C4-2B (cell line): ENCODE results near the gene NCAPD2.
"Not testable (repeated sequence)": the region's sequence is repeated elsewhere in the genome, so short reads cannot be mapped to it uniquely, and the experiment has no call there.

Experiments
- H3K27ac ChIP-seq: fragments of 450-650 bp; 2 replicates; pipeline ENCODE4 v1.5.1; 2017
- ZFX ChIP-seq: fragments of 450-650 bp; IDR thresholded peaks from 2 replicates; pipeline ENCODE4 v1.6.1; 2017
- TF ChIP-seq, protein P1 (sequence below): fragments of 450-650 bp; conservative IDR thresholded peaks from 2 replicates; pipeline ENCODE4 v1.5.1; 2017; ENCODE audit warnings: mild to moderate bottlenecking

The NCAPD2 gene

DNA sequence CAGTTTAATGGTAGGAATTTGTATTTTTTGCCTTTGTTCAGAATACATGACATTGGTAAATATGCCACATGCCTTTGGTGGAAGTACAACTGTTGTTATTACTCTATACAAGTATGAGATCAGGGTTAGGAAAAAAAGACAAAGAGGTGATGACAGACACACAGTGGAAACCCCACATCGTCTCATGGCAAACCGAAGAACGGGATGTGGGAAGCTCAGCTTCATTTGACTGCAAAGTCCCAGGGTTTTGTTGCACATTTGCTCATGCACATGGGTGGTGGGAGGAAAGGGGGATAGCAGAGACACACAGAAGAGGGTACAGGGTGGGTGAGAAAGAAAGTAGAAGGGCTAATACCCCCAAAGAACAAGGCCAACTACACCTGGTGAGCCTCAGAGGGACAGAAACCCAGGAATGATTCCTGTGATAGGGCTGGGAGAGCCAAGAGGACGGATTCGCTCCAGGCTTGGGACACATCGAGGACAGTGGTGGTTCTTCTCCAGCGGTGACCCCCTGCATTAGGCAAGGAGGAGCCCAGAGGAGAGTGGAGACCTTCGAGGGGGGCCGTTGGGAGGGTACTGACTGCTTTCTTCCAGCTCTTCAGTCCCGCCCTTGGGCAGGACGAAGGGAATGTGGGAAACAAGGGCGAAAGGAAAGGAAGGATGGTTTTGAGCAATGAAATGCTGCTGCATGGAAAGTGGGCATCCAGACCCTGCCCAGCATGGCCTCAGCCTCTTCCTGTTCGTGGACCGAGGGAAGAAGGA lies 31.5 kb upstream of the NCAPD2 start:
- no peak overlapping the region for H3K27ac ChIP-seq
- TF ChIP-seq, protein P1, sequence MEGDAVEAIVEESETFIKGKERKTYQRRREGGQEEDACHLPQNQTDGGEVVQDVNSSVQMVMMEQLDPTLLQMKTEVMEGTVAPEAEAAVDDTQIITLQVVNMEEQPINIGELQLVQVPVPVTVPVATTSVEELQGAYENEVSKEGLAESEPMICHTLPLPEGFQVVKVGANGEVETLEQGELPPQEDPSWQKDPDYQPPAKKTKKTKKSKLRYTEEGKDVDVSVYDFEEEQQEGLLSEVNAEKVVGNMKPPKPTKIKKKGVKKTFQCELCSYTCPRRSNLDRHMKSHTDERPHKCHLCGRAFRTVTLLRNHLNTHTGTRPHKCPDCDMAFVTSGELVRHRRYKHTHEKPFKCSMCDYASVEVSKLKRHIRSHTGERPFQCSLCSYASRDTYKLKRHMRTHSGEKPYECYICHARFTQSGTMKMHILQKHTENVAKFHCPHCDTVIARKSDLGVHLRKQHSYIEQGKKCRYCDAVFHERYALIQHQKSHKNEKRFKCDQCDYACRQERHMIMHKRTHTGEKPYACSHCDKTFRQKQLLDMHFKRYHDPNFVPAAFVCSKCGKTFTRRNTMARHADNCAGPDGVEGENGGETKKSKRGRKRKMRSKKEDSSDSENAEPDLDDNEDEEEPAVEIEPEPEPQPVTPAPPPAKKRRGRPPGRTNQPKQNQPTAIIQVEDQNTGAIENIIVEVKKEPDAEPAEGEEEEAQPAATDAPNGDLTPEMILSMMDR = no peak
- TF ChIP-seq ZFX = no peak

DNA sequence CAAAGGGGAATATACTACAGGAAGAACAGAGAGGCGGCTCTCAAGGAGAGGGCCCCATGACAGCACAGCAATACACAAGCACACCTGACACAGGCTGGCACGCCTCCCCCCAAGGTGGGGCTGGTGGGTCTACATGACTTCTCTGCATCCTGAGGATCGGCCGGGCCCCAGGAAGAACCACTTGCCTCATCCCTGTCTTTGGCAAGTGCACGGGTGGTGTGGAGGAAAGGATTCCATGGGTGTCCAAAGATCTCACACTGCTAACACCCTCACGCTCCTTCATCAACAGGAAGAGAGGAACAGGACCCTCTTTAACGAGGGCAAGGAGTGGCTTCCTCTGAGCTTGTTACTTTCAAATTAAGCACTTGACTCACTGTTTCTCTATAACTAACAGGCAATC lies 30.7 kb upstream of the NCAPD2 start:
- TF ChIP-seq, protein P1 = no peak
- no peak for TF ChIP-seq ZFX

DNA sequence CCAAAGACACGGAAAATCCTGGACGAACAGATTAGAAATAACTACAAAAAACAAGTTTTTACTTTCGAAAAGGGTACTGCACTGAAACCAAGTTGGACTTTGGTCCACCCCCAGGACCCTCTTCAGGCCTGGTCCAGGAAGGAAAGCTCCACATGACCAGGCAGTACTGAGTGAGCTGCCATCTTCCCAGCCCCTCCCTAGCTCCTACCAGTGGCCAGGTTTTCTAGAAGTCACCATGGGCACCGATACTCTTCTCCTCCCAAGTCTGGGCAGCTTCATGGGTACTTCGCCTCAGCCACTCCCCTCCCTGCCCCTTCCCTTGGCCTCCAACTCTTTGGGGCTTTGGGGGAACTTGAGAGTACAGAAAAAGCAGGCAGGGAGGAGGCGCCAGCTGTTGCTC lies 30.0 kb upstream of the NCAPD2 start:
- TF ChIP-seq, protein P1 = no peak
- TF ChIP-seq ZFX = no peak
- no peak overlapping the region for H3K27ac ChIP-seq

More for the DNA sequence above, 30.7 kb upstream of the NCAPD2 start:
- no peak overlapping the region for H3K27ac ChIP-seq

DNA sequence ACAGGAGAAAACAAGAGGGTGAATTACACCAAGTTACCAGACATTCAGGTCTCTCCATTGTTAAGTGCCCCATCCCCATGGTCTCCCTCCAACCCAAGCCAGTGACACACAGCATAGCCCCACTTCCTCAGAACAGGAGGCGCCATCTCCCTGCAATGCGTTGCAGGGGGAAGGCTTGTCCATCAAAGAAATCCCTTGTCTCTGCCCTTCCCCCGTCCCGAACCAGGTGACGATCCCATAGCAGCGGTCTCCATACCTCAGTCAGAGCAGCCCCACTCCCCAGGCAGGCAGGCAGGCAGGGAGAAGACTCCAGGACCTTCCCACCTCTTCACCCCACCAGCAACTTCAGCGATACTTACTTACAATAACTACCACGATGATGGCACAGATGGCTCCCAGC lies 29.4 kb upstream of the NCAPD2 start:
- H3K27ac ChIP-seq = no peak overlapping the region

DNA sequence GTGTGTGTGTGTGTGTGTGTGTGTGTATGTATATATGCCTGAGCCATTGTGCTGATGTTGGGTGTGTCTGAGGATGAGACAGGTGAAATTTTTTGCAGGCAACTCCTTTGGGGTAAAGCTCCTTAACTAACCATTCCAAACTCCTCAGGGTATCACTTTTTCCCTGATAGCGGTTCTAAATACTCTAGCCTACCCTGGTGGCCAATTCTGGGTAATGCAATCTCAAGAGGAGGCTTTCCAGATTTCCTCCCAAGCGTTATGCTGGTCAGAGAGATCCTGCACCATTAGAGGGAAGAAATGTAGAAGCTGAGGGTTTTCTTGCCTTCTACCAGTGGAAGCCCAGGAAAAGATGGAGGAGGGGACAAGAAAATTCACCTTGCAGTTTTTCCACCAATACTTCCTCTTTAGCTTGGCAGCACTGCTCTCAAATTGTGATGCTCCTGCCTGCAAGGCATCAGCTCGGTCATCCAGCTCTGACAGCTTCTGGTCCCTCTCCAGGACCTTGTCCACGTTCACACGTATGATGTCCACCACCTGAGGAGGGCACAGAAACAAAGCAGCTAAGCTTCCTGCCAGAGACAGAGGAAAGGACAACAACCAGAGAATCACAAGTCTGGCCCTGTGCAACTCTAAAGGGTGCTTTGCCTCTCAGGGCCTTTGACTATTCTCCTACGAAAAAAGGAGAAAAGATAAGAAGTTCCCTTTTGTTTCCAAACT lies 28.3 kb upstream of the NCAPD2 start:
- H3K27ac ChIP-seq = no peak overlapping the region
- TF ChIP-seq ZFX = no peak
- TF ChIP-seq, protein P1 = peak; percentile 86

More for the DNA sequence above, 29.4 kb upstream of the NCAPD2 start:
- TF ChIP-seq, protein P1 = no peak
- TF ChIP-seq ZFX = no peak

DNA sequence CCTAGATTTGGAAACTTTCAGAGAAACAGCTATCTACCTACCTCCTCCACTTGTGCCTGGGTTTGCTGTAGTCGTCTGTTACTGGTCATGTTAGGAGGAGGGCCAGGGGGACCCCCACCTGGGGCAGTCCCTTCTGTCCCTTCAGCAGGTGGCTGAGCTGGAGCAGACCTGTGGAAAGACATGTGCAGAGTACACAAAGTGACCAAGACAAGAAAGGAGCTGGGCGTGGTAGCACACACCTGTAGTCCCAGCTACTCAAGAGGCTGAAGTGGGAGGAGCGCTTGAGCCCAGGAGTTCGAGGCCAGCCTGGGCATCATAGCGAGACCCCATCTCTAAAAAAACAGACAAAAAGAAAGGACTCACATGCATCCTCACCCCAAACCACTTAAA lies 27.7 kb upstream of the NCAPD2 start:
- TF ChIP-seq, protein P1 = no peak
- no peak for TF ChIP-seq ZFX

DNA sequence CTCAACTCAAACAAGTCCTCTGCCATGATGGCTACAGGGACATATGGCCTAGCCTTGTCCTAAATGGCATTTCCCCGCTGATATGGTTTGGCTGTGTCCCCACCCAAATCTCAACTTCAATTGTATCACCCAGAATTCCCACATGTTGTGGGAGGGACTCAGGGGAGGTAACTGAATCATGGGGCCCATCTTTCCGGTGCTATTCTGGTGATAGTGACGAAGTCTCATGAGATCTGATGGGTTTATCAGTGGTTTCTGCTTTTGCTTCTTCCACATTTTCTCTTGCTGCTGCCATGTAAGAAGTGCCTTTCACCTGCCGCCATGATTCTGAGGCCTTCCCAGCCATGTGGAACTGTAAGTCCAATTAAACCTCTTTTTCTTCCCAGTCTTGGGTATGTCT lies 27.2 kb upstream of the NCAPD2 start:
- H3K27ac ChIP-seq = not testable (repeated sequence)

More for the DNA sequence above, 27.7 kb upstream of the NCAPD2 start:
- H3K27ac ChIP-seq = no peak overlapping the region

DNA sequence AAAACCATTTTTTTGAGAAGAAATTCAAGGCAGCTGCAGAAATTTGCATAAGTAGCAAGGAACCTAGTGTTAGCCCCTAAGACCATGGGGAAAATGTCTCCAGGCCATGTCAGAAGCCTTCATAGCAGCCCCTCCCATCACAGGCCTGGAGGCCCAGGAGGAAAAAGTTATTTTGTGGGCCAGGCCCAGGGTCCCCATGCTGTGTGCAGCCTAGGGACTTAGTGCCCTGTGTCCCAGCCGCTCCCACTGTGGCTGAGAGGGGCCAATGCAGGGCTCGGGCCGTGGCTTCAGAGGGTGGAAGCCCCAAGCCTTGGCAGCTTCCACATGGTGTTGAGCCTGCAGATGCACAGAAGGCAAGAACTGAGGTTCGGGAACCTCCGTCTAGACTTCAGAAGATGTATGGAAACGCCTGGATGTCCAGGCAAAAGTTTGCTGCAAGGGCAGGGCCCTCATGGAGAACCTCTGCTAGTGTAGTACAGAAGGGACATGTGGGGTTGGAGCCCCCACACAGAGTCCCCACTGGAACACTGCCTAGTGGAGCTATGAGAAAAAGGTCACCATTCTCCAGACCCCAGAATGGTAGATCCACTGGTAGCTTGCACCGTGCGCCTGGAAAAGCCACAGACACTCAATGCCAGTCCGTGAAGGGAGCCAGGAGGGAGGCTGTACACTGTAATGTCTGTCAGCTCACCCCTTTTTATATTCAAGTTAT lies 26.2 kb upstream of the NCAPD2 start:
- not testable (repeated sequence) for H3K27ac ChIP-seq
